GM21360 (cell line): ENCODE data around the gene HSD17B3.
A peak's percentile ranks its signal among the peaks of the same experiment; 100 is the strongest.
"Not testable (repeated sequence)": the region's sequence is repeated elsewhere in the genome, so short reads cannot be mapped to it uniquely, and the experiment has no call there.

Source experiments
- ATAC-seq: cut with Tn5 transposase; IDR thresholded peaks from one replicate; pipeline ENCODE4 v1.9.1; 2021; ENCODE audit warnings: mild to moderate bottlenecking, moderate library complexity; ENCODE audit not compliant: unreplicated experiment

HSD17B3 gene

DNA sequence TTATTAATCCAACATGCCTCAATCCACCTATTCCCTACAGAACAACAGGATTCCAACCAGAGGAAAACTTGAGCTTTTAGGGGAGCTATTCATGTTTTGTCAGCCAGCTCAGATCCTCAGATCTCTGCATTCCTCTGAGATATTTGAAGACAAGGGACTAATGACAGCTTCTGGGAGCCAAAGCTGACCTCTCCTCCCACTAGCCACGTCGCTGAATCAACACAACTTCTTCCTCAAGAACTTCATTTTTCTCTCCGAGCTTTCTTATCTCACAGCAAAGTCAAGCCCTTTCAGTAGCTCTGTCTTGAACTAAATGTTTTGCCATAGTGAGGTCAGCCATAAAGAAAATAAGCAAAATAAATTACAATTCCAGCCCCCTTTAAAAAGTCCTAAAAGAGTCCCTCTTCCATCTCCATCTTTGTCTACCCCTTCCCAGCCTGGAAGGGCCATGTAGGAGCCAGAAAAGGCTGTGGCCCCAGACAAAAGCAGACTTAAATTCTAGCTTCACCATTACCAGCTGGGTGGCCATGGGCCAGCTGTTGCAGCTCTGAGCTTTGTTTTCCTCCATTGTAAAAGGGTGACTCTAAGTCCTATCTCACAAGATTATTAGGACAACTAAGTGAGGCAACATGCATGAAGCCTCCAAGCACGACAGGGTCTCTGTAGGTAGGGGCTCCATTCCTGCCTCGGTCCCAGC is 65.0 kb downstream of the HSD17B3 start:
- no peak for ATAC-seq

DNA sequence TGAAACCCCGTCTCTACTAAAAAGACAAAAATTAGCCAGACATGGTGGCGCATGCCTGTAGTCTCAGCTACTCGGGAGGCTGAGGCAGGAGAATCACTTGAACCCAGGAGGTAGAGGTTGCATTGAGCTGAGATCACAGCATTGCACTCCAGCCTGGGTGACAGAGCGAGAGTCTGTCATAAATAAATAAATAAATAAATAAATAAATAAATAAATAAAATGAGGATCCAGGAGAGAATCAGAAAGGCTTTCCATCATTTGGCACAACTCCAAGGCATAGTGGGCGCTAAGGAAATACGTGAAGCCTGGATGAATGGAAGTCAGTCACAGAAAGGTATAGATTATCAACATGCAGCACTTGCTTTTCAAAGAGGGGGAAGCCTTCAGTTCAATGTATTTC is 65.6 kb downstream of the HSD17B3 start:
- ATAC-seq: not testable (repeated sequence)

DNA sequence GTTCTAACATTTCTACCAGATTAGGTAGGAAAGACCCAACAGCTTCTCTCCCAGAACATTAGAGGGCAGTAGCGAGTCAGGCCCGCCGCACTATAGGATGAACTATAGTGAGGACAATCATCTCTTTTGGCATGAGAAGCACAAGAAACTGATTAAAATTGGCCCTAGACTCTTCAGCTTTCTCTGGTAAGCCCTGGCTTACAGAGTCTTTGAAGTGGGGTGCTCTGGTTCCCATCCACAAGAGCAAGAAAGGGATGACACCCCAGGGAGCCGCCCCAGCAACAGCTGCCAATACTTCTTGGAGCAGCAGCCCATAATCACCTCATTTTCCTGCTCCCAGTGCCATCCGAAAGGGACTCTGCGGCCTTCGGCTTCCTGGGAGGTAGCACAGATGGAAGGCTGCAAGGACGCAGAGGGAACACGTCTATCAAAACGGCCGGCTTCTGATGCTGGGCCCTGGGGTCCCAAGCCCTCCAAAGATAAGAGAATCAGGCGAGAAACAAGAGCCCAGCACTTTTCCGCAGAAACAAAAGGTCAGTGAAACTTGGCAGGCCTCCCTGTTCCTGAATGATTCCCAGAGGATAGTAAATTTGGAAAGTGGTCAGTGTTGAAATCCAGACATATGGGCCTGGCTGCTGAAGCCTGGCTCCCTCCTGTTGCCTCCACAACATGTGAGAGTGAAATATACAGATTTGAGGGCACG is 69.3 kb downstream of the HSD17B3 start:
- no peak for ATAC-seq

DNA sequence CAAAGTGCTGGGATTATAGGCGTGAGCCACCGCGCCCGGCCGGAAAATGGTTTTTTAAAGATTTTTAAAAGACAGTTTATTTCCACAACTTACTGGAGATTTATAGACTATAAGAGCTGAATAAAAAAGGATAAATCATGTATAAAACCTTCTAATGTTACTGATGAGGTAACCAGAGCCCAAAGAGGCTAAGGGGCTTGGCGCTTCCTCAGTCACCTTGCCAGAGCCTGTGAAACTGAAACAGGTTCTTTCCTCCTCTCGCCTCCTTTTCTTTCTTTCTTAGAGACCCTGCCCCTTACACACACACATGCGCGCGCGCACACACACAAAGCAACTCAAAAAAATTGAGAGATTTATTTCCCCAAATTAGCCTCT is 69.8 kb downstream of the HSD17B3 start:
- no peak for ATAC-seq

DNA sequence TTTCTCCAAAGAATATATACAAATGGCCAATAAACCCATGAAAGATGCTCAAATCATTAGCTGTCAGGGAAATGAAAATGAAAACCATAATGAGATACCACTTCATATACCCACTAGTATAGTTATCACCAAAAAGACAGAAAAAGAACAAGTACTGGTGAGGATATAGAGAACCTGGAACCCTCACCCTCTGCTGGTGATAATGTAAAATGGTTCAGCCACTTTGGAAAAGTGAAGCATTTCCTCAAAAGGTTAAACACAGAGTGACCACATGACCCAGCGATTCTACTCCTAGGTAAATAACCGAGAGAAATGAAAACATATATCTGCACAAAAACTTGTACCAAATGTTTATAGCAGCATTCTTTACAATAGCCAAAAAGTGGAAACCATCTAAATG is 72.0 kb downstream of the HSD17B3 start:
- ATAC-seq: no peak

DNA sequence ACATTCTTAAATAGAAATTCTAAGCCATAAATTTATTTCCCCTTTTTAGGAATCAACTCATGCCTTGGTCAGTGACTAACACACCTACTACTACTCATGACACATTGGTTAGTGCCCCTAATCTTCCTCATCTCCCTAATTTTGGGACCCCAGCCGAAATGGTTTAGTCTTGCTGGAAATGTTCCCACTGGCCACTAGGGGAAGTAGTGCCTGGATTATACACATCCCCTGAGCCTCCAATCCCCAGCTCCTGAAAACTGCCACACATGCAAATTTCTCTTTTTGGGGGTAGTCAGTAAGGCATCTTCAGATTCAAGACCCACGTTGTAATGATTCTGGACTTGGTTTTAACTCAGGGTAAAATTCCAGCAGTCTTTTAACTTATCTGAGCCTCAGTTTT is 79.8 kb downstream of the HSD17B3 start:
- no peak for ATAC-seq

DNA sequence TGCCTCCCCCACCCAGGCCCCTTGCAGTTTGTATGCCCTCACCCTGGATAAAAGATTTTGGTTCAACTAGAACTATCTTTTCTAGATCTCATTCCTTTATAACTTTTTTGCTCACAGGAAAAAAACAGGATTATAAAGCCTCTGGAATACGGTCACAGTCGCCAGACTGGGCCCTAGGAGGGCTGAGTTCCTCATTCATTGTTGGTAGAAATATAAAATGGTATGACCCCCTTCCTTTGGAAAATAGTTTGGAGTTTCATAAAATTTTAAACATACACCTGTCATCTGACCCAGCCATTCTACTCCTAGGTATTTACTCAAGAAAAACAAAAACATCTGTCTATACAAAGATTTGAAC is 82.1 kb downstream of the HSD17B3 start:
- ATAC-seq: no peak

DNA sequence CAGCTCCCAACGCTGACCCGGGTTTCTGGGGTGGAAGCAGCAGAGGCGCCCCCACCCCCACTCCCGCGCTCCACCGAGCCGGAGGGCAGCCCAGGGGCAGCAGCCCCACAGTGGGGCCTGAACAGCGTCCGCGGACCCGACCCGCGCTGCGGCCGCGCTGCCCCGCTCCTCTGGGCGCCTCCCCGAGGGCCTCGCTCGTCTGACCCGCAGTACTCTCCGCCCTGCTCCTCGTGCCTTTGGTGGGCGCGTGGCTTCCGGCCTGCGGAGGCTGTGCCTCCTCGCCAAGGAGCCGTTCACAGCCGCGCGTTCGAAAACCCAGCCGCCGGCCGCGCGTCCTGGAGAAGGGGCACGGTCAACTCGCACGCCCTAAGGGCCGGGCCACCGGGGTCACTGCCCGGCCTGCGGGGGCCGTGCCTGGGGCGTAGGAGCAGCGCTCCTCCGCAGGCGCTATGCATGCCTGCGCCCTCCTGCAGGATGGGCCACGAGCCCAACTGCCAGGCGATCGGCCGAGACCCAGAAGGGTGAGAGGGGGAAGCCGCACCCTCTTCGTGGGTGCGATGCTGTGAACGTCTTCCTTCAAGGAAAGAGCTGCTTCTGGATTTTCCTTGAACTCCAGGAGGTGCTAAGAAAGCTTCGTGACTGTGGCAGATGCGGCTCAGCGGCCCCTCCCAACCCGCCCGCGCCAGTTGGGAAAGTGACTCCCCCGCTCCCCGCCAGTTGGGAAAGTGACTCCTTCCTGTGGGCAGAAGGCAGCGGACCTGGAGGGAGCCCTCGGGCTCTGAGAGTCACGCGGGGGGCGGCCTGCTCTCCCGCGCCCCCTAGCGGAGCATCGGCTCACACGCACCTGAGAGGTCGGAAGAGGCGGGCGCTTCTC is 82.7 kb downstream of the HSD17B3 start:
- ATAC-seq: no peak

DNA sequence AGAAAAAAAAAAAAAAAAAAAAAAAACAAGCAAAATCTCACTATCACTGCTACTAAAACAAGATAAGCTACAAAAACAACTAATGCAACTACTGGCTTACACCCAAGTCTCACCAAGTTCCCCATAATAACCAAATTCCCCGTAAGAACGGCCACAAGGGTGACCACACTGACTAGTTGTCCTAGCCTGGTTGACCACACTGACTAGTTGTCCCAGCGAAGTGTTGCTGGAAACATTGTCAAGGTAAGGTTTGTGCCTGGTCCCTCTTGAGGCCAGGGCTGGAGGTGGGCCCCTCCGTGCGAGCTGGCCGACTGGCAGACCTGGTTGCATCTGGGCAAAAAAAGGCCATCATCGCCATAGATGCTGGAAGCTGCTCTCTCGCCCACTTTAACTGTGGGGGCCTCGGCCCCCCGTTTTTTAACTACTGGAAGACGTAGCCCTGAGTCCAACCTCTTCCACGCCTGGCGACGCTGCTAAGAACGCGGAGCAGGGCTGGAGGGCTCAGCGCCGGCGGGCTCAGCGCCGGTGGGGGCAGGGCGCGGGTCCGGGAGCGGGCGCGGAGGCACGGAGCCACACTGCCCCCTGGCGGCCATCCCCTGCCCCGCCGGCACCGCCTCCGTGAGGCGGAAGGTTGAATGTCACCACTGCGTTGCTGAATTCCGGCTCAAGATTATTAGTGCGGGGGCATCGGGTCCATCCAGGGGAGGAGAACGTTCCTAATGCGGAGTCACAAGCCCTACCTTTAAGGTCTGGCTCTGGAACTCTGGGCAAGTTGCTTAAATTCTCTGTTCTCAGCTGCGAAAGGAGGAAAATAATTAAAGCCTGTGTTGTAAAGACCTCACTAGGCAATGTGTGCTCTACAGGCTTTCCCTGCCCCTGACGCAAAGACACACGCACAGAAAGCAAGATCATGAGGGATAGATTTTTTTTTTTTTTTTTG is 84.0 kb downstream of the HSD17B3 start:
- peak; percentile 67 for ATAC-seq

DNA sequence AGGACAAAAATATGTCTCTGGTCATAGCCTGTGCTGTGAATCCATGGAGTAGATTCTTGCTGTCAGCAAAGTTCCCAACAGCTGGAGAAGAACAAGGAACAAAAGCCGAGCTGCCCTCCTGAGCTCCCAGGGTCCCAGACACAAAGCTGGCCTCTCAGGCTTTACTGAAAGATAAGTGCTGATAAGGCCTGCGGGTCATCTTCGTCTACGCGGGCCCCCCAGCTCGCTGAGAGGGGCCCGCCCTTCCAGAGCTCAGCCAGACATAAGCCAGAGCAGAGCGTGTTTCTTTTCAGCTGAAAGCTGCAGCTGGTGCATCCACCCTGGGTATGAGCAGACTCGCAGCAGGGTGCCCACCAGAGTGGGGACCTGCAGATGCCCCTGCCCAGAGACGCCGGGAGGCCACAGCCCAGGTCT is 84.7 kb downstream of the HSD17B3 start:
- no peak for ATAC-seq

DNA sequence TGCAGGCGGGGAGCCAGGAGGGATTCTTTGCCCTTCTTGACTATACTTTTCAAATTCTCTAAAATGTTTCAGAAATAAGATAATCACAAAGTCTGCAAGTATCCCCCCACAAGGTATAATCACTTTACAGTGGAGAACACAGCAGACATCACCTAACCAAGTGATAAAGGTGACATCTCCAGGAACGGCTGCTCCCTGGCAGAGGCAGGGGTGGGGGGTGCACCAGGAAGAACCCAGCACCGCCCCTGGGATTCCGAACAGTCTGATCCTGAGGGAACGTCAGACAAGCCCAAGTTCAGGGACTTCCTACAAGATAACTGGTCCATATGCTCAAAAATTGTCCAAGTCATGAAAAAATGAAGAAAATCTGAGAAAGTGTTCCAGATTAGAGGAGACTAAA is 85.4 kb downstream of the HSD17B3 start:
- ATAC-seq: no peak

DNA sequence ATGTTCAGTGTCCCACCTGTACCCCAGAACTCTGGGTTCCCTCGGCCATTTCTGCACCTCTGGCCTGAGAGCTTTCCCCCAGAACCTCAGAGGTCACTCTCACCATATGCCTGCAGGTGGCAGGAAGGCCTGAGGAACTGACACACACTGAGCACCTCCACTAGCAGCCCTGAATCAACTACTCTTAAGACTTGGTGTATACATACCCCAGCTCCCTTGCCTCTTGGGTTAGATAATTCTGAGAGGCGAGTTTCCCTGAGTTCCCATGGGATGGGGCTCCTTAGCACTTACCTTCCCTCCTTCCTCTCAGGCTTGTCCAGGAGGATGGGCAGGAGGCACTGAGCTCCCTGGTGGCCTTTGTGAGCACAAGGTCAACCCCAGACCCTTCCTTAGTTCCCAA is 86.1 kb downstream of the HSD17B3 start:
- ATAC-seq: no peak

DNA sequence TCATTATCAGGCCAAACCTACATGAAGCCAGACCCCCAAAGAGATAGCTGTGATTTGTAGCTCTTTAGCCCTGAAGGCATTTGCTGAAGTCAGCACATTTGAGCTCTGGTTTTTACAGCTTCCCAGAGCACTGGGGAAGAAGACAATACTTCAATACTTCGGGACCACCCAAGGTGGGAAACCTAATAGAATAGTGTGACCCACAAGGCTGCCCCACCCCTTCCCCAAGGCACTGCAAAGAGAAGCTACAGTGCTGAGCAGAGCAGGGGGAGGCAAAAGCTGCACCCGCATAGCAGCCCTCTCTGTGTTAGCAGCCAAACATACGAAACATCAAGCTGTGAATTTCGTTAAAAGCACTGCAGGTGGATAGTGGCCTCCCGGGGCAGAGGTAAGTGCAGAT is 87.3 kb downstream of the HSD17B3 start:
- no peak for ATAC-seq

DNA sequence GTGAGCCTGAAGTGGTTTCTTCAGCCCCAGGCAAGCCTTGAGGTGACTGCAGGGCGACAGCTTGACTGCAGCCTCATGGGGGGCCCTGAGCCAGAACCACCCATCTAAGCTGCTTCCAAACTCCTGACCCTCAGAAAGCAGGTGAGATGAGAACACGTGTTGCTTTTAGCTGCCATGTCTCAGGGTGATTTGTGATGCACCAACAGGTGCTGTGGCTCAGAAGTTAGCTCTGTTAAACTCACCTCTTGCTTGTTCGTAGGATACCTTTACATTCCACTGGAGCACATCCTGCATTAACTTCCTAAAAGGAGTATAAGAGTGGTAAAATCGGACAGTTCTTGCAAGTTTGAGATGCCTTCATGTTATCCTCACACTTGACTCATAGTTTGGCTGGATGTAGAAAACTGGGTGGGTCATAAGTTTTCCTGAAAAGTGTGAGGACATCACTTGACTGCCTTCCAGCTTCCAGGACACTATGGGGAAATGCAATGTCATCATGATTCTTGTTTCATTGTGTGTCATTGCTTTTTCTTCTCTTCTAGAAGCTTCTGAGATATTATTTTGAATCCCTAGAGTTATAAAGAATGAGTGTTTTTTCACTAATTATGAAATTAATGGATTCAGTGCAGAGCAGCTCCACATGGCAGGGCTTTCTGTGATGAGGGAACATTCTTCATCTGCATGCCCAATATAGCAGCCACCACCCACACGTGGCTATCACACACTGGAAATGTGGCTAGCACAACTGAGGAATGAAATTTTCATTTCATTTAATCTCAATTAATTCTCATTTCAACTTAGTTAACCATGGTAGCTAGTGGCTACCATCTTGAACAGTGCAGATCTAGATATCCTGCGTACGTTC is 92.3 kb downstream of the HSD17B3 start:
- ATAC-seq: no peak

DNA sequence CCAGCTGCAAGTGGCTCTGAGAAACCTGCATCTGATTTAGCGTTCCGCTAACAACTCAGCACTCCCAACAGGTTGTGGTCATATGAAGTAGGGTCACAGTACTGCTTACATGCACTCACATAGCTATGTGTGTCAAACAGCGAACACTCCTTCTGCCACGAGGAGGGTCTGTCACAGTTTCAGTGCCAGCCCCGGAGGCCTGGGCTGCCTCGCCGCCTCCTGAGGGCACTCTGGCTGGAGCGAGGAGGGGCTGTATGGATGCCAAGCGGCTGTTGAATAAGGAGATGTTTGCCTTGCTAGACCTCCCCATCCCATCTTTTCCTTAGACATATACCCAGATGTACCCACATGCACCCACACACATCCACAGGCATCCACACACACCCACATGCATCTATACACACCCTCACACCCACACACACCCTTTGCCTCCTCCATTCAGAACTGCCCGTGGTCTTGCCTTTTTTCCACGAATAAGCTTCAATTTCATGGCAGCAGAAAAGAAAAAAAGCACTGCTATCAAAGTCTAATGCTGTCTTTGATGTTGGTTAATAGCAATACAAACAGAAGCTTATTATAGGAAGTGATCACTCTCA is 95.7 kb downstream of the HSD17B3 start:
- ATAC-seq: no peak

DNA sequence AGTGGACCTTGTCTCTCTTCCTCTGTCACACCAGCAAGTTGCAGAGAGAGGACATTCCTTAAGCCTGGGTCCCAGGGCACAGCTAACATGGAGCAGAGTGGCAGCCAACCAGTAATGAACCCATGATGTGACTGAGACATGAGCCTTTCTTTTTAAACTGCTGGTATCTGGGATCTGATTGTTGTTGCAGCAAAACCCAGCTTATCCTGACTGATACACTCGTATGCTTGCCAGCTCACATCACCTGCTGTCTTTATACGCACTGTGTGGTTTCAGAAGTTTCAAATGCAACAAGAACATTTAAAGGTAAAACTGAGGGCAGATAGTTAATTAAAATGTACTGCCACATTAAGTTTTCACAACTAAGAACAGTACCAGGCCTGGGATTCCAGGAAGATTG is 97.1 kb downstream of the HSD17B3 start:
- ATAC-seq: no peak

DNA sequence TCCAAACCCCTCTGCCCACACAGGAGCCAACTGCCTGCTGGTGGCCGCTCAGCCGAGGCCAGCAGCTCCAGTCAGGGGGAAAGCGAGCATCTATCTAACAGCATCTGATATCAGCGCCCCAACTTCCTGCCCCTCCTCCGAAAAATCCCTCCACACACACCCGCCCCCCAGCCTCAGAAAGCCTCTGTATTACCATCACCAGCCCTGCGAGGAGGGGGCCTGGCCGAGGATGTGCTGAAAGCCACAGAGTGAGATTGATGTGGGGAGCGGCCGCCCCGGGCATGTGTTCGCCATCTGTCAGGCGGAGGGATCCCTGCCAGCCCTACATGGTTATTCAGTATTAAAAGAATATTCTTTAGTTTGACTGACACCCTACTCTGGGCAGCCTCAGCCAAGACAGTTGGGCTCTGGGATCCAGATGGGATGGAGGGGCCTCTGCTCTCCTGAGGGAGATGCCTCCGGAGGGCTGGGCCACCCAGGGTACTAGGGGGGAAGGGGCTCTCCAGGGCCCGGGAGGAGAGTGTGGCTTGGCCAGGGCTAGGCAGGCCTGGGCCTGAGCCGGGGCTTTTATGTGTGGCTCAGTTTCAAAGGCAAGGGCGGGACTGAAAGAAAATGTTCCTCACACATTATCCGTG is 98.0 kb downstream of the HSD17B3 start:
- no peak for ATAC-seq

DNA sequence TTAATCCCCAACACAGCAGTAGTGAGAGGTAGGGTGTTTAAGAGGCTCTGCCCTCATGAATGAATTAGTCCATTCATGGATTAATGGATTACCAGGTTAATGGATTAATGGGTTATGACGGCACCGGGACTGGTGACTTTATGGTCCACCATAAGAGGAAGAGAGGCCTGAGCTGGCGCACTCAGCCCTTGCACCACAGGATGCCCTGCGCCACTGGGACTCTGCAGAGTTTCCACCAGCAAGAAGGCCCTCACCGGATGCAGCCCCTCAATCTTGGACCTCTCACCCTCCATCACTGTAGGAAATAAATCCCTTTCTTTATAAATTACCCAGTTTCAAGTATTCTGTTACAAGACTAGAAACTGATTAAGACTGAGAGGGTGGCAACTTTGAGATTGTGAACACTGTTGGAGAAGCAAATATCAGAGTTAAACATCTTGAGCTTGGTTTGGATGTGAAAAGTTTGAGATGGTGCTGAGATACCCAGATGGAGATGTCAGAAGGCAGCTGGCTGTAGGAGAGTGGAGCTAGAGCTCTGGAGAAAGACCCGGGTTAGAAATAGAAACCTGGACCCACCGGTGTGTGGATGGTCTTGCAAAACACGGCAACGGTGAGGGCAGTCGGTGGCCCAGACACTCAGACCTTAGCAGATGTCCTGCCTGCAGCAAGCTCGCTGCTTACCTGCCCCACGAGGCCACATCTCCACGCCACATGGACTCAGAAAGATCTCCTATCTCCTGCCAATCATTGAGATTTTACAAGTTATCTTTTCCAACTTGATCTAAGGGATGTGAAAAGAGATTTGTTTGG is 98.8 kb downstream of the HSD17B3 start:
- ATAC-seq: no peak
